ENCODE measurements around the gene TLR2.

TLR2 gene

GRCh38 chr4:153735906-153736461, 51.9 kb downstream of the TLR2 start:
- no peak for DNase-seq

GRCh38 chr4:153741541-153741940, 57.5 kb downstream of the TLR2 start:
- no peak for DNase-seq

GRCh38 chr4:153745651-153746050, 61.6 kb downstream of the TLR2 start:
- DNase-seq = no peak

- no peak for DNase-seq
Measured at GRCh38 chr4:153747406-153747955, 63.4 kb downstream of the TLR2 start.

GRCh38 chr4:153748378-153748777, 64.3 kb downstream of the TLR2 start:
- no peak for DNase-seq

GRCh38 chr4:153750197-153750817, 66.2 kb downstream of the TLR2 start:
- peak; percentile 12 for DNase-seq

- DNase-seq = no peak
Measured at GRCh38 chr4:153755186-153755585, 71.1 kb downstream of the TLR2 start.

Data from activated effector memory CD4-positive, alpha-beta T cell treated with Interleukin-2 at 50 U/mL for 16 hours (primary cell).